Cardiac fibroblast (primary cell): ENCODE data around the gene FOCAD.

Experiments used
- DNase-seq, 2 donors: peaks; one replicate each; pipeline versions ENCODE4 v3.0.0 to v3.0.0-alpha.2; 2010; ENCODE audit warnings: low read depth in 2 of 2
- H3K4me3 ChIP-seq, 2 donors: replicated peaks in 1 of 2; 1 replicate in 1 of 2; 2 replicates in 1 of 2; pipeline ENCODE4 v1.5.1; 2011; ENCODE audit warnings: low read depth in 2 of 2, low read length in 2 of 2, mild to moderate bottlenecking in 2 of 2, moderate library complexity in 1 of 2
- TF ChIP-seq, protein P1 (sequence below): IDR thresholded peaks from one replicate; pipeline ENCODE4 v1.5.1; 2011; ENCODE audit warnings: low read depth, mild to moderate bottlenecking, low read length, inconsistent platforms

Gene FOCAD

DNA sequence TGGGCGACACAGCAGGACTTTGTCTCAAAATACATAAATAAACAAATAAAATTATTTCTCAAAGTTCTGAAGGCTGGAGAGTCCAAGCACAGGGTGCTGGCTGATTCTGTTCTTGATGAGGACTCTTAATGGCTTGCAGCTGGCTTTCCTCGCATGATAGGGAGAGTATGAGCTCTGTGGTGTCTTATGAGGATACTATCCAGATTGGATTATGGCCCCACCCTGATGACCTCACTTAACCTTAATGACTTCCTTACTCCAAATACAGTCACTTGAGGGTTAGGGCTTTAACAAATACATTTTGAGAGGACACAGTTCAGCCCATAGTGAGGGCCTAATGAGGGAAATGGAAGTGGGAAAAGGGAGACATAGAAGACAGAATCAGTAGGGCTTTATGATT is 87.7 kb downstream of the FOCAD start:
- H3K4me3 ChIP-seq: no peak overlapping the region
- DNase-seq: no peak
- TF ChIP-seq, protein P1, sequence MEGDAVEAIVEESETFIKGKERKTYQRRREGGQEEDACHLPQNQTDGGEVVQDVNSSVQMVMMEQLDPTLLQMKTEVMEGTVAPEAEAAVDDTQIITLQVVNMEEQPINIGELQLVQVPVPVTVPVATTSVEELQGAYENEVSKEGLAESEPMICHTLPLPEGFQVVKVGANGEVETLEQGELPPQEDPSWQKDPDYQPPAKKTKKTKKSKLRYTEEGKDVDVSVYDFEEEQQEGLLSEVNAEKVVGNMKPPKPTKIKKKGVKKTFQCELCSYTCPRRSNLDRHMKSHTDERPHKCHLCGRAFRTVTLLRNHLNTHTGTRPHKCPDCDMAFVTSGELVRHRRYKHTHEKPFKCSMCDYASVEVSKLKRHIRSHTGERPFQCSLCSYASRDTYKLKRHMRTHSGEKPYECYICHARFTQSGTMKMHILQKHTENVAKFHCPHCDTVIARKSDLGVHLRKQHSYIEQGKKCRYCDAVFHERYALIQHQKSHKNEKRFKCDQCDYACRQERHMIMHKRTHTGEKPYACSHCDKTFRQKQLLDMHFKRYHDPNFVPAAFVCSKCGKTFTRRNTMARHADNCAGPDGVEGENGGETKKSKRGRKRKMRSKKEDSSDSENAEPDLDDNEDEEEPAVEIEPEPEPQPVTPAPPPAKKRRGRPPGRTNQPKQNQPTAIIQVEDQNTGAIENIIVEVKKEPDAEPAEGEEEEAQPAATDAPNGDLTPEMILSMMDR: no peak

GRCh38 chr9:20775683-20776082 is 91.6 kb downstream of the FOCAD start:
- DNase-seq: no peak
- TF ChIP-seq, protein P1: no peak
- no peak overlapping the region for H3K4me3 ChIP-seq

DNA sequence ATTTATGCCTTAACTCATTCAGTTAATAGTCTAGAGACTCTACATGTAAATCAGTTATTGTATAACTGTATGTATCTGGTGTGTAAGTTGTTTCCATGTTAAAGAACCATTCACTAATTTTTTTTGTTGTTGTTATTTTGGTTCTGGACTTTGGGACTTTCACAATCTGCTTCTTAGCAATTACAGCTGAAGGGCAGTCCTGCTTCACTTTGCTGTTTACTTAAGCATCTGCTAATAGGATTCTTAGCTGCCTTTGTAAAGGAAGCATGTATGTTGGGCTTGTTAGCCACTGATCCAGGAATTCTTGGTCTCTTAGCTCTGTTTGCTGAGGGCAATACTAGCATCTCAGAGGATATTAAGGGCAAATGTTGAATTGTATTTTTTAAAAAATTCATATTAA is 97.0 kb downstream of the FOCAD start:
- TF ChIP-seq, protein P1: no peak
- H3K4me3 ChIP-seq: no peak overlapping the region
- DNase-seq: no peak

DNA sequence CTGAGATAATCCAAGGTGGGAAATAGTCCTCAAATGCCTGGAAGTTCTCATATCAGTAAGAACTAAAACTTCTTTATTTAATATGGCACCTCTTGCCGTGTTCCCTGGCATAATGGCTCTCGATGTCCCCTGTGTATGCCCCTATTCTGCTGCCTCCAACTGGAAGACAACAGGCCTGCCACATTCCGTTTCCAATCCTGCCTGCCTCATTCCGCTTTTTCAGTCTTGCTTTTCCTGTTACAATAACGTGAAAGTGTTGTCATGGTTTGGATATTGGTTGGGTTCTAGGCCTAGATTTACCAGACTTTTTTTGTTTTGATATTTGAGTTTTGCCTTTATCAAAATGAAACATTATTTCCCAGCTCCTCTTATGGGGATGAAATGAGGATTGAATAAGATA is 98.2 kb downstream of the FOCAD start:
- TF ChIP-seq, protein P1: no peak
- no peak for DNase-seq

DNA sequence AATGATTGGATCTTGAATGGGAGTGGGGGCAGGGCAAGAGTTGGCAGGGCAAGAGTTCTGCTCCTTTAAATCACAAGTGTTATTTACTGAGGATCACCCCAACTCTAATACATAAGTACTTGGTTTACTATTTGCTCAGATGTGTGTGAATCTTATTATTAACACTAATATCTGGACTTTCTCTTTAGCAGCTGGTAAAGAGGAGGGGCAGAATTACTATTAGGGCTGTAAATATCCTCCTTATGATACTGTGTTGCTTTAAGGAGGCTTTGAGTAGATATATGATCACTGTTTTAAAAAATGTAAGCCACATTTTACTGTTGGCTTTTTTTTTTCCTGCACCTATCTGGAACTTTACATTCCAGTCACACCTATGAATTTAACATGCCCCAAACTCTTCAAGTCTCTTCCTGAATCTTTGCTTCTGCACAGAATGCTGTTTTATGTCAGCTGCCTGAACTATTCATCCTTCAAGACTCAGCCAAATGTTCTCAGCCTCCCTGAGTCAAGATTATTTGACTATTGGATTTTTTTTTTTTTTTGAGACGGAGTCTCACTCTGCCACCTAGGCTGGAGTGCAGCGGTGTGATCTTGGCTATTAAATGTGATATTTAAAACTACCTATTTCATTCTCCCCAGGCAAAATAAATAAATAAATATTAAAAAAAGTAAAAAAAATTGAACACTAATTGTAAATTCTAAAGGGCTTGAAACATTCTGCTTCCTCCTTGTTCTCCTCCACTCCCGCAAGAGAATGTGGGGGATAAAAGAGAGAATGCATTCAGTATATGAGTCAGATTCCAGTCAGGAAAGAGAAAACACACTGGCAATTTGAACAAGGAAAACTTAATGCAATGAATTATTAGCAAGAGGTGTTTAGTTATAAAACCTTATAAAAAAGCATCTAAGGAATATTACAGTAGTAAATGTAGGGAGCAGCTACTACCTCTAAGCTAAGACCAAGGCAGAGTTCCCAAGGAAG is 99.3 kb downstream of the FOCAD start:
- TF ChIP-seq, protein P1: no peak

More for the DNA sequence above, 98.2 kb downstream of the FOCAD start:
- H3K4me3 ChIP-seq: no peak overlapping the region

DNA sequence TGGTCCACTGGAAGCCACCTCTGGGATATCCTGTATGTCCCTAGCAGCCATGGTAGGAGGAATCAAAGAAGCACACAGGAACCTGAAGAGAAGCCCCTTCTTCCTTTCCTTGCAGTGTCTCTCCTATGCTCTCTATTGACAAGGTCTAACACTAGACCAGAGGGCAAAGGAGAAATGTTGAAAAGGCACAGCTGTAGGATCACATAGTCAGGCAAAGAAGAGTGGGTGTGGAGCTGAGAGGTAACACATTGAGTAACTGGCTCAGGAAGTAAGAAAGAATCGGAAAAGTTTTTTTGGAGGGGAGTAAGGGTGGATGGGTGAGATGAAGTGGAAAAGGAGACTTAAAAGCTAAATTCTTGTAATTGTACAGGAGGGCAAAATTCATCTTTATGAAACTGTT is 100.1 kb downstream of the FOCAD start:
- no peak for DNase-seq
- TF ChIP-seq, protein P1: no peak
- no peak overlapping the region for H3K4me3 ChIP-seq

More for the DNA sequence above, 99.3 kb downstream of the FOCAD start:
- no peak overlapping the region for H3K4me3 ChIP-seq
- peak in 1 of 2 donors; percentile 9 for DNase-seq
